Measurements from ENCODE around the gene ZNF85. TPM values are rescaled to one million over a fixed set of nuclear protein-coding genes. Genes with fewer than 3 reads are reported as not detected.

The ZNF85 gene
- total RNA-seq = 34.4 TPM

DNA sequence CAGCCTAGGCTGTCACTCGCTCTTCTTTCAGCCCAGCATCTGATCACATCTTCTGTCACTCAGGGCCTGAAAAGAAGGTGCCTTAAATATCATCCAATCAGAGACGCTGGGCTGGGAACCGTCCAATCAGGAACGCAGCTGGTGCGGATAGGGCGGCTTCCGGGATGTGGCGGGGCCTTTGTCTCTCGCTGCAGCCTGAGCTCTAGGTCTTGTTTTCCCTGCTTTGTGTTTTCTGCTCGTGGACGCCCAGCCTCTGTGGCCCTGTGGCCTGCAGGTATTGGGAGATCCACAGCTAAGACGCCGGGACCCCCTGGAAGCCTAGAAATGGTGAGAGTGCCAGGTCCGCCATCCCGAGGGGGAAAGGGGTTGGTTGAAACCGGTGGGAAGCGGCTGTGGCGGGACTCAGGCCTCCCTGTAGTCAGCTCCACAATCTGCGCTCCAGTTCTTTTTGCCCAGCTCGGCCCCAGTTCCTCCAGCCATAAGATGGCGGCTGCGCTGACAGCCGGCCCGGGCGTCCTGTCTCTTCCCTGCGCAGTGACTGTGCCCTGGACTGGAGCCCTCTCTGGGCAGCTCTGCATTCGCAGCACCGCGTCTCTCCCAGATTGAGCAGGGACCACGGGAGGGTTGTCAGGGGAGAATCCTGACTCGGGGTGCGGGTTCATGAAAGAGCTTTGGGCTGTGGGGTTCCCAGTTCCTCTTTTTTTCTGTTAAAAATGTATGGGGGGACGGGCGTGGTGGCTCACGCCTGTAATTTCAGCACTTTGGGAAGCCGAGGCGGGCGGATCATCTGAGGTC lies at the start of gene ZNF85:
Gene ZNF85 (plus strand): TSS at position 175 of the 795 bp plus-strand sequence. CDS start 150 bp downstream, at position 325.

Other genes starting within 250 kb of the ZNF85 start
- 76.4 TPM for gene ZNF66, start 146.9 kb upstream of the ZNF85 start, total RNA-seq
- 36.9 TPM for gene ZNF430, start 97.4 kb downstream of the ZNF85 start, total RNA-seq
- 62.0 TPM for gene ZNF714, start 159.0 kb downstream of the ZNF85 start, total RNA-seq
- 27.5 TPM for gene ZNF431, start 218.8 kb downstream of the ZNF85 start, total RNA-seq

All from parietal lobe (tissue), 1 donor.